CD4-positive, alpha-beta T cell treated with Interleukin-1 beta for 1 hour (primary cell): ENCODE results near the gene RAD51B.

Experiments
- DNase-seq, 2 donors: peaks; one replicate each; pipeline ENCODE4 v3.0.0-alpha.2; 2020 to 2022

RAD51B gene

DNA sequence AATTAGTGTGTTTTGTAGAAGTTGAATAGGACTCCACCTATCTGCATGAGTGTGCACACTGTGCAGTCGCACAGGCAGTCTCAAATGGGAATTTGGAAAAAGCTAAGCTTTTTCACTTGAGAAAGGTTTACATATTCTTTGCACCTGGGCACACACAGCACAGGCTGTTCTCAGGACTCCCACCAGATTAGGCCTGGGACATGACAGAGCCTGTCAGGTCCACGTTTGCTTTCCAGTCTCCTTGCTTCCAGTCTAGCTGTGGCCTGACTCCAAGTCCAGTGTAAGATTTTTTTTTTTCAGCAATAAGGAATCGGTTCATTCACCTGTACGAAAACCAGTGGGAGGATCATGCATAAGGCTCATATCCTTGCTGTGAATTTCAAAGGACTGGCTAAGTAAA lies 792.0 kb downstream of the RAD51B start:
- no peak for DNase-seq

- no peak for DNase-seq
Measured at GRCh38 chr14:68612049-68612448, 792.5 kb downstream of the RAD51B start.

GRCh38 chr14:68616221-68616902 lies 796.8 kb downstream of the RAD51B start:
- no peak for DNase-seq

DNA sequence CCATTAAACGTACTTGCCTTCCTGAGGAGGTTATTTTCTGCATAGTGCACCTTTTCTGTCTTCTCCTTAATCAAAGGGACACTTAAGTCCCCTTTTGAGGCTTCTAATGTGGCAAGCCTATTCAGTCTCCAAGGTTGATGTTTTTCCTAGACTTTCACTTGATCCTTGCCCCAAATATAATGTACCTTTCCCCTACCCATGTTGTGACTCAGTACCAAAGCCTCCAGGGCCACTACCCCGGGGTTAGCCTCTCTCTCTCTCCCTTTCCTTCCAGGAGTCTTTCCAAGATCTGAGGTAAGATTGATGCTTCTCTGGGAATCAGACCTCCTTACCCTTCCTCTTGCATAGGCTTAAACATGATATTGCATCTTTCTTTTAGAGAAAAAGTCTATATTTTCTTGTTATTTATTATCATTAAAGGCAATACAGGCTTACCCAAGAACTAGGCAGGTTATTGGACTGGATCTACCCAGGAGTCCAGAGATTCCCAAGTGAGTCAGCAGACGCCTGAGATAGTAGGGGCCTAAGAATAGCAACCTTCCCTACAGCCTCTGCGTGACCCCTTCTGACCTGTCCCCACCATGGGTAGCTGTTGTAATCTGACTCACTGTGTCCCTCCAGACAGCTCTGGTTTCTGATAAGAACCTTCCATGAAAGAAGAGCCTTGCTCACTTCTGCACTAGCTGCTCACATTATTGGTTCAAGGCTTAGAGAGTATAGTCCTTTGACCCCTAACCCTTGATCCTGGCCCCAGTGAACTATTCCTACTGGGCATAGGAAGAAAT lies 800.4 kb downstream of the RAD51B start:
- no peak for DNase-seq

- no peak for DNase-seq
Measured at GRCh38 chr14:68621400-68622365, 802.1 kb downstream of the RAD51B start.

DNA sequence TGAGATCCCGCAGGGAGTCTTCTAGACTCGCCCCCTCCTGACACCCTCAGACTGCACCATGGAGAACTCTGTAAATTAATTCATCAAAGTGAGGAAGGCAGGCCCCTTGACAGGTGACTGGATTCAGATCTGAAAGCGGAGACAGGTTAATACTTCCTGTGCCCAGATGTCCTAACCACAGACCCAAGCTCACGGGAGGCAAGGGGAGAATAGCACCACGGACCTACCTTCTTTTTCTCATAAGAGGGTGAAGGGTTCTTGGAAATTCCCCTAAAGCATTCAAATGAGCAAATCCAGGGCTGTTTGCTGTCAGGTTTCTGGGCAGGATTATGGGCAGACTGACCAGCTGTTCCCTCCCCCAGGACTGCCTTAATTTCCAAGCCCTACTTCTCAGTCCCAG lies 803.3 kb downstream of the RAD51B start:
- no peak for DNase-seq

- no peak for DNase-seq
Measured at GRCh38 chr14:68623307-68623706, 803.7 kb downstream of the RAD51B start.

DNA sequence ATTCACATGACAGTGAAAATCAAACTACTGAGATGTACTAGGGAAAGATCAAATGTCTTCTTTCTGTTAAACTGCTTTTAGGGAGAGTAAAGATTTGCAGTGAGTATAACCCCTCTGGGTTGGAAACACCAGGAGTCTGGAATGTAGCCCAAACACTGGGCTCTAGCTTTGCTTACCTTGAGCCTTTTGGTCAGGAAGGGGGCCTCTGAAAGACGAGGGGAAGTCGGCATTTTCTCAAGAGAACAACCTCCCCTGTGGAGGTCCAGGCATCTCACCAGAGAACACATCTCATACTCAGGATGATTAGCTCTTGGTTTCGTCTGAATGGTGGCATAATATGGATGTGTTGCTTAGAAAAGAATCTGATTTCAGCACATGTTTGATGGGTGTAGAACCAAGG lies 804.2 kb downstream of the RAD51B start:
- DNase-seq, result no peak

GRCh38 chr14:68624541-68625220 lies 805.1 kb downstream of the RAD51B start:
- peak in 1 of 2 donors; percentile 7 for DNase-seq

- DNase-seq, result no peak
Measured at GRCh38 chr14:68625366-68626090, 805.9 kb downstream of the RAD51B start.

- DNase-seq, result no peak
Measured at GRCh38 chr14:68626386-68626785, 806.8 kb downstream of the RAD51B start.

DNA sequence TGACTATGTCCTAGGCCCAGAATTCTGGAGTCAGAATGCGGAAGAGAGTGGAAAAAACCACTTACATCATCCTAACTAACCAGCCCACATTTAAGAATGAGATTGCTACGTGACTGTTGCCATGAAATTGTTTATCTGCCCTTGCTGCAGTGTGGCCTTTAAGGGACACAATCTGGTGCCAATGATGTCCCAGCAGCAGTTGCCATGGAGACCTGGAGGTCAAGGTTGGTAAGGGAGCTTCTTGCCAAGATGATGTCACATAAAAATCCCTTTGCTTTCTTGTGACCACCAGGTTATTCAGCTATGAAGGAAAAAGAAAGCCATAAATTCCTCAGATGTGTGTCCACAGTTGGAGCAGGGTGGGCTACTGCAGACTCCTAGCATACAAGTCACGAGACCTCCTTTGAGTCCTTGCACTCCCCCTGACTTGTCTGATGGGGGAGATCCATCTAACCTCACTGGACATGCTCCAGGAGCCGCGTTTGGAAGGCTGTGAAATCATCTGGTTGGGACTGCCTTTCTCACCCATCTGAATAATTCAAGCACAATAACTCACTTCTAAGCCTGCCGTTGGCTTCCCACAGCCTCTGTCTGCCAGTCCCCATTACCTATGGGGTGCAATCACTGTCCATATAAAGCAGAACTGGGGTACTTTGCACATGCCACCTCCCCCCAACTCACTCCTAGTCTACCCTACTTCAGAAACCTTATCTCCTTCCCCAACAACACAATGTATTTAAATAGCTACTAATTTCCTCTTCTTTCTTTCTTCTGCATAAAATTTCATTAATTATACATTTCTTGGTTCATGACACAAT lies 807.7 kb downstream of the RAD51B start:
- DNase-seq, result no peak

DNA sequence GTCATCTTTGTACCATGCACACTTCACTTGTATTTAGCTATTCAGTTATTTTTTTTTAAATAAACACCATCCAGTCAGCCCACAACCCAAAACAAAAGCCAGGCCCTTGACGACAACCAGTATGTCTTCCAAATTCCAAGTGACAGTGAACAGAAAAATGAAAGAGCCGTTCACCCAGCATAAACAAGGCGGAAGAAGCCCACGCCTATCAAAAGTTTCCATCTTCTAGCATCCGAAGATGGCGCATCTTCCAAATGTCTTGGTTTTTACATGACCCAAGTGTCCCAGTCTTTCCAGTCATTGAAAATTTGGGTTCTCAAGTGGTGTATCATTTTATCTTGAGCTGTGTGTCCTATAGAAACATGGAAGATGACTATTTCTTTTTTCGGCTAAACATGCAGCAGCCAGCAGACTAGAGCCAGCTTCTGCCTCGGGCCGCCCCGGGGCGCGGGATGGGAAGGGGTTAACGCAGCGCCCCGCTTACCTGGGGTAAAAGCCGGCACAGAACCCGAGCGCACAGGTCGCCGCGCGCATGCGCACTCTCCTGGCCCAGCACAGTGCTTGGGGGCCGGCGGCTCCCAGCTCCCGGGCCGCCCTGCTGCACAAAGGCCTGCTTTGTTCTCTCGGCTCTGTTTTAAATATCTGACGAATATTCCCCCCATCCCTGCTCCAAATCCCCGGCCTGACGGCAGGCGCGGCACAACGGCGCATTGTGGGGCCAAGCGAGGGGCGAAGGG lies 808.5 kb downstream of the RAD51B start:
- peak; percentile 53 to 66 for DNase-seq

GRCh38 chr14:68628605-68629310 lies 809.2 kb downstream of the RAD51B start:
- DNase-seq, result peak; percentile 17 to 37

DNA sequence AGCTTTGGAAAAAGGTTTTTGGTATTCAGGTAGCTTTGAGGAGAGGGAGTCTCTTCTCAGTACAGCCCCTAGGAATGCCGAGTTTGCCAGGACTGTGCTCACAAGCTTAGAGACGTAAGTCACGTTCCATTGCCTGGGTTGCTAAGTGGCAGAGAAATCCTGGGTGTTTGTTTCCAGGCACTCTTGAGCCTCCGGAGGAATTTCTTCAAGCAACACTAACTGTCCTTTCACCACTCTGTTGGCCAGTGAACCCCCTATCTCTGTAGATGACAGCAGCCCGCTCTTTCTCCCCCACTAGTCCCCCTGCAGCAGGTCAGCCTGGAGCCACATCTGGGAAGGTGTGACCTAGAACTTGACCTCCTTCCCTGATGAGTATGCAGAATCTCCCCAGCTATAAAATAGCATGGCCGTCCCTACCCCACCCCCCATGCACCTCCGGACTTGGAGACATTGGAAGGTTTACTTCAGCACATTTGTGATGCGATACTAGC lies 810.5 kb downstream of the RAD51B start:
- no peak for DNase-seq

DNA sequence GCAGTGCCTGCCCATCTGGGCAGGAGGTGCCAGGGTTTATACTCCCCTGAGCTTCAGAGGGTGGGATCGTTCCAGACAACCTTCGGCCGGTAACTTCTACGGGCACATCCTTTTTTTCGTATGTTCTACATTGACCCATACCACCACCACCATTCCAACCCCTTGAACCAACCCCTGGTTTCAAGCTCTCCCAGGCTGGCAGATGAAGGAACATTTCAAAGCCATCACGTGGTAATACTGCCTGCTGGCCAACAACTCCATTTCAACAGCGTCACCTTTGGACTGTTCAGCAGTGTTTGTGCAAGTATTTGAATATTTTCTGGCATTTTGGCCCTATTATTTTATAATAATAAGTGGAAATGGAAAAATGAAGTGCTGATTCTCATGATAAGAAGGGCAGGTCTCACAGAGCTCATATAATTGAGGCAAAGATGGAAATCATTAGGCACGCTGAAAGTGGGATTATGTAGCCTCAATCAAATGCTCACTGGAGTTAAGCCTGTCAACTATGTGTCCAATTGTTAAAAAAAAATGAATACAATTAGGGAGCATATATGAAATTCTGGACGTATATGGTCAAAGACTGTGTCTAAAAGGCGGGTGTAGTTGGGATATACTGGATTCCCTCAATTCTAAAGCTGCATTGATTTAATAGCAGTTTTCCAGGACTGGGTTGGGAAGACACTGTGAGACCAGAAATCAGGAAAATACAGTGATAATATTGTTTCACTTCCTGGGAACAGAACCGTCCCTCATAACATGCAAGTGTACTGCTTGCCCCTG lies 811.2 kb downstream of the RAD51B start:
- no peak for DNase-seq

GRCh38 chr14:68631394-68632053 lies 811.9 kb downstream of the RAD51B start:
- no peak for DNase-seq
